GM12875 (cell line): ENCODE results near the gene FGF11.
"Not testable (repeated sequence)": the region's sequence is repeated elsewhere in the genome, so short reads cannot be mapped to it uniquely, and the experiment has no call there.

Experiments
- H3K4me3 ChIP-seq: one replicate; pipeline ENCODE4 v1.5.1; 2011; ENCODE audit warnings: low read depth, low read length, control low read depth
- CTCF ChIP-seq: IDR thresholded peaks from 2 replicates; pipeline ENCODE4 v1.5.1; 2011; ENCODE audit warnings: low read depth, mild to moderate bottlenecking, control low read depth, inconsistent platforms, low read length, moderate library complexity, borderline replicate concordance; ENCODE audit not compliant: insufficient read depth

The FGF11 gene

GRCh38 chr17:7468804-7469389, 29.6 kb downstream of the FGF11 start:
- TF ChIP-seq CTCF = no peak
- no peak overlapping the region for H3K4me3 ChIP-seq

- H3K4me3 ChIP-seq = not testable (repeated sequence)
These were observed 30.5 kb downstream of the FGF11 start for GRCh38 chr17:7469843-7470242.

GRCh38 chr17:7470457-7470973, 31.2 kb downstream of the FGF11 start:
- not testable (repeated sequence) for H3K4me3 ChIP-seq

GRCh38 chr17:7471729-7472128, 32.4 kb downstream of the FGF11 start:
- TF ChIP-seq CTCF = no peak
- H3K4me3 ChIP-seq = no peak overlapping the region

- H3K4me3 ChIP-seq = not testable (repeated sequence)
These were observed 35.5 kb downstream of the FGF11 start for GRCh38 chr17:7474767-7475166.

GRCh38 chr17:7475764-7476422, 36.6 kb downstream of the FGF11 start:
- no peak overlapping the region for H3K4me3 ChIP-seq

GRCh38 chr17:7476494-7476893, 37.2 kb downstream of the FGF11 start:
- H3K4me3 ChIP-seq = no peak overlapping the region
- TF ChIP-seq CTCF = no peak

More at GRCh38 chr17:7475764-7476422, 36.6 kb downstream of the FGF11 start:
- TF ChIP-seq CTCF = no peak

- H3K4me3 ChIP-seq = no peak overlapping the region
- no peak for TF ChIP-seq CTCF
These were observed 37.6 kb downstream of the FGF11 start for GRCh38 chr17:7476951-7477350.
